Measurements from ENCODE around the gene PARD3.
A peak's percentile ranks its signal among the peaks of the same experiment; 100 is the strongest.

The PARD3 gene

DNA sequence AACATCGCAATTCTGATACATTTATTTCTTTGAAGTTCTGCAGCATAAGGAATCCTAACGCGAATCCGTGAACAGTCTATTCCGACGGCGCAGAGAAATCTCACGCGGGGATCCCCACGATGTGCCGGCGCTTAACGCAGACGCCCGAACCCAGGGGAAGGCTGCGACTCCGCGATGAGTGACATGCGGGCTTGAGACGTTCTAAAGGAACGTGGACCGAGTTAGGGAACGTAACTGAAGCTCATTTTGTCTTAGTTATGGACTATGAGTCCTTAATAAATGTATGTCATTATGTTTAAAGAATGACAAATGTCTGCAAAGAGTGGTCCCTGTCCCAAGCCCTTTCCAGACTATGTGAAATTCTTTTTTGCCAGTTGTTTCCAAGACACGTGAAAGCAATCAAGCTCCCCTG, 995 bp upstream of the PARD3 start:
- TF ChIP-seq CTCF (IDR thresholded peaks at IDR 0.05; ENCODE audit: insufficient read depth, low read depth, low read length, missing control alignments) = no peak
- DNase-seq (ENCODE audit: low read depth) = no peak
- H3K4me3 ChIP-seq (ENCODE audit: low read depth, low read length) = no peak overlapping the region

DNA sequence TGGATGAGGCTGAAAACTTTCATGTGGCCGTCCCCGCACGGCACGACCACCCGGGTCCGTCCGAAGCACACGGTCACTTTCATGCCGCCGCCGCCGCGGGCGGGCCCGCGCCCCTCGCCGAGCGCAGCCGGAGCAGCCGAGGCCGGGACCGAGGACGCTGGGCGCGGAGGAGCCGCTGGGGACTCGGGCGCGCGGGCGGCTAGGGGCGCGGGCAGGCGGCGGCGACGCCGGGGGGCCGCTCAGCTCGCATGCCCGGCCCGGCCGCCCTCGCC, 247 bp downstream of the PARD3 start:
- H3K4me3 ChIP-seq (ENCODE audit: low read depth, low read length) = no peak overlapping the region; the same call in 1 of the 2 replicates

GRCh38 chr10:34814223-34814912, 728 bp downstream of the PARD3 start:
- peak overlapping the region; percentile 33 for H3K4me3 ChIP-seq (ENCODE audit: low read depth, low read length)
- no peak for TF ChIP-seq CTCF (IDR thresholded peaks at IDR 0.05; ENCODE audit: insufficient read depth, low read depth, low read length, missing control alignments)
- DNase-seq (ENCODE audit: low read depth) = no peak

More for the DNA sequence above, 247 bp downstream of the PARD3 start:
- TF ChIP-seq CTCF (IDR thresholded peaks at IDR 0.05; ENCODE audit: insufficient read depth, low read depth, low read length, missing control alignments) = no peak
- no peak for DNase-seq (ENCODE audit: low read depth)

DNA sequence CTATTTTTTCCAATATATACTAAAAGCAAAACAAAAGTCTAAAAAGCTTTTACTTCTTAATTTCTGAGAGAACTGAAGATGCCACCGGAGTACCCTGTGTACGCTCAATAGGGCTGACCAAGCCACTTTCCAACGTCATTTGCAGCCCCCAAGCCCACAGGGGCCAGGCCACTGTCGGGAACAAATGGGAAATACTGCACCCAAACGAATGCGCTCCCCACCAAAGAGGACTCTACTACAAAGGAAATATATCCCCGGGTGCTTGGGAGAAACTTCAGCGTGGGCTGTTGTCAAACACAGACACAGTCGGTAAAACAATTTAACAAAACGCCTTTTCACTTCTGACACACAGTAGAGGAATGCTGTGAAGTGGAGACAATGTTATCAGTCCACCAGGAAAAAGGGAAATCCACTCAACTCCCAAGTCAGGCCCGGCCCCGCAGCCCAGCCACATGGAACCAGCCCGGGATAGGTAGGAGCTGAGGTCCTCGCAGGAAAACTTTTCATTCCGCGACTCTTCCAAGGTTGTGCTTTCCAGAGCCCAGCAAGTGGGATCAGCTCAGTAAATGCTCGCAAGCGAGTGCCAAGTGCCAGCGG, 1.4 kb downstream of the PARD3 start:
- TF ChIP-seq CTCF (IDR thresholded peaks at IDR 0.05; ENCODE audit: insufficient read depth, low read depth, low read length, missing control alignments) = no peak
- H3K4me3 ChIP-seq (ENCODE audit: low read depth, low read length) = no peak overlapping the region; the same call in 1 of the 2 replicates
- no peak for DNase-seq (ENCODE audit: low read depth)

DNA sequence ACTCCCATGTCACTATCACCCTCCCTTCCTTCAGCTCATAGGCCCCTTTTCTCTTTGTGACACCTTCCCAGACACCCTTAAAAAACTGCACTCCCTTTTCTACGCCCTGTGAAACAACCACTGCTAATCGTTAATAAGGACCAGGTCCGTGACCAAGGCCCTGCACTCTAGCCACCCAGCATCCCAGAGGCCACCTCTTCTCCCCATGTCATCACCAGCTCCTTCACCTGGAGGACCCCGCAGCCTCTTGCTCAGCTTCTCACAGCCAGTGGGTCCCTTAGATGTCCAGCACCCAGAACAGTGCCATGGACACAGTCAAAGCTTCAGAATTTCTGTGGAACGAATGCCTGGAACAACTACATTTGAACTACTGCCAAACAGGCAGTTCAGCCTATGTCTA, 2.3 kb downstream of the PARD3 start:
- TF ChIP-seq CTCF (IDR thresholded peaks at IDR 0.05; ENCODE audit: insufficient read depth, low read depth, low read length, missing control alignments) = no peak
- DNase-seq (ENCODE audit: low read depth) = no peak
- no peak overlapping the region for H3K4me3 ChIP-seq (ENCODE audit: low read depth, low read length)

DNA sequence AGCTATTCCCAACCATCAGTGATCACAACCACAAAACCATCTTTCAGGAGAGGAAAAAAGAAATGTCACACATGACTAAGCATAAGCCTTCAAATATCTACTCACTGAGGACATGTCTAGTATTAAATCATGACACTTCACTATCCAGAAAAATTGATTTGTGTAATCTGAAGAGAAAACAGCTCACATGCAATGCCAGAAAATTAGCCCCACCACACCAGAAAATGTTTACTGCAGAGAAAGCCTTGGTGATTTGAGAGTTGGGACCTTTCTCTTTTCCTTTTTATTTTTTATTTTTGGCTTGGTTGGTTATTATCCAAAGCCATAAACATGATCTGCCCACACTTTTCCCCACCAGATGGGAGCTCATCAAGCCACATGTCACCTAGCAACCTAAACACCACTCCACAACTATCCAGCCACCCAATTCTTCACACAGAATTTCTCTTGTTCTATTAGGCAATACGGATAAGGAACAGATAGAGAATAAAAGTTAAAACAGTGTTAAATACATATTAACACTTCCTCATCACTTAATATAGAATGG, 3.1 kb downstream of the PARD3 start:
- H3K4me3 ChIP-seq (ENCODE audit: low read depth, low read length) = no peak overlapping the region
- DNase-seq (ENCODE audit: low read depth) = no peak
- no peak for TF ChIP-seq CTCF (IDR thresholded peaks at IDR 0.05; ENCODE audit: insufficient read depth, low read depth, low read length, missing control alignments)
